Measurements from ENCODE around the gene IQGAP2.
"Not testable (repeated sequence)": the region's sequence is repeated elsewhere in the genome, so short reads cannot be mapped to it uniquely, and the experiment has no call there.

Gene IQGAP2

DNA sequence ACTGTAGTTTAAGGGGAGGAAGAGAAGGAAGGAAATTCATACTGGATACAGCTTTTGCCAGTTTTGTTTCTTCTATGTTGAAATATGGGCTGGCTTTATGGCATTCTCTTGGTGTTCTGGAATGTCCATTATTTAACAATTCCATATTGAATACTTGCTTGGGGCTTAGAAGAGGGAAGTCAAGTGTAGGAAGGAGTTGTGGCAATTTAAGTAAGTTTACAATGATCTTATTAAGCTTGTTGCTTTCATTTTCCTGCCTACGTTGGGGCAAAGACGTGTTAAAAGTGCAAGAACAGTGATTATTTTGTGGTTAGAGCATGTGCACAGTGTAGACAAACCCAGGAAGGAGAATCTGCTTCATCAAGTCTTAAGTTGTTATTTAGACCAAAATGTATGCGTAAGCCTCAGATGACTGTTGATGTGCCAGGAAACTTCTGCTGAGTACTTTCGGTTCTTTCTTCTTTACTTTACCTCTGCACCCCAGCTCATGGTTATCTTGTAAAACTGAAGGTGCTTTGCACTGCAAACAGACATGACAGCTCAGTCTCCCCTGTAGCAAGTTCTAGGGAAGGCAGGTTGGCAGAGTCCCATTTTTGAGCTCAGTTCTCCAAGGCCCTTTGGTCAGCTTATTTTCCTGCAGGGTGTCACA is 144.3 kb downstream of the IQGAP2 start:
- DNase-seq, result peak; percentile 92

DNA sequence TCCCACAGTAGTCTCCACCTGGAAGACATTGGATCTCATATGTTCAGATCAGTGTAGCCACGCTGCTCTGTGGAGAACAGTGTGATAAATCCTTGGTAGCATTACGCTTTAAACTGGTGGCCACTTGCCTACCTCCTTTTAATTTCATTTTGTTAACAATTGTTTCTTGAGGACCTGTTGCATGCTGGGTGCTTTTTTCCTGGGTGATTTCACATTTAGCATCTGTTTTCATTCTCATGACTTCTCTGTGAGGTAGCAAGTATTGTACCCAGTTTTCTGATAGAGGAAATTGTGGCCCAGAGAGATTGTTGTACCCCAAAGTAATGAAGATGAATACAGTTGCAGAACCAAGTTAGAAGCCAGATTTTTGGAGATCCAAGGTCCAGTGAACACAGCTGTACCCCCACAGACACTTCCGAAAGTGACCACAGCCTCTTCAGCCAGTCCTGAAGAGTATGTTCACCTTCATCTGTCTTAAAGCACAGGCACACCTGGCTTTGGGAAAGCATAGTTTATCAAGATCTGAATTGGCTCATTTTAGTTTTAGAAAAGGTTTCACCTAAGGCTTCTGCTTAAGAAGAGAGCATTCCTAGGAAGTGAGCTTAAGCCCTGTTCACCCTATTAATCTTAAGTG is 144.9 kb downstream of the IQGAP2 start:
- no peak for DNase-seq

DNA sequence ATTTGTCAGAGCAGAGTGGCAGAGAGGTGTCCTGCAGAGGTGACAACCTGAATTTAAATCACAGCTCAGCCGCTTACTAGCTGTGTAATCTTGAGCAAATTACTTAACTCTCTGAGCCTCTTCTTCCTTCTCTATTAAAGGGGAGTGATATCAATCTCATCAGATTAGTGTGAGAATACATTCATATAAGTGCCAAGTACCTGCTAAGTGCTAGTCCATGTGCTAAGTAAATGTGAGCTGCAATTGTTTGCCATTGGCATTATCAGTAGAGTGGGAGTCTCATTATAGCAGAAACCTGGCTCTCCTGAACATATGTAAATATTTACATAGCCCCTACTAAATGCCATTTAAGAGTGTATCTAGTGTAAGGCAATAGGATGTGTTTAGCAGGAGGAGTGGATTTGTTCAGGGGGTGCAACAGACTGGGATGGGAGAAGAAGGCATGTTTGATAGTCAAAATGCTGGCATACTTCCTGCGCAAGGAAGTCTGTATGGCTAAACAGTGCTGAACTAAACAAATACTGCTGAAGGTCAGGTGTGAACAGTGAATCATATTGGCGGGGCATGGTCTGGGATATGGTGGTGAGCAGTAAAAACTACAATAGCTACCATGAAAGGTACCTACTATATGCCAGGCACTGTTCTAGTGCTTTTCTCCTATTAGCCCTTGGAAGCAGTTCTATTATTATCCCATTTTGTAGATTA is 145.6 kb downstream of the IQGAP2 start:
- DNase-seq, result peak; percentile 25

DNA sequence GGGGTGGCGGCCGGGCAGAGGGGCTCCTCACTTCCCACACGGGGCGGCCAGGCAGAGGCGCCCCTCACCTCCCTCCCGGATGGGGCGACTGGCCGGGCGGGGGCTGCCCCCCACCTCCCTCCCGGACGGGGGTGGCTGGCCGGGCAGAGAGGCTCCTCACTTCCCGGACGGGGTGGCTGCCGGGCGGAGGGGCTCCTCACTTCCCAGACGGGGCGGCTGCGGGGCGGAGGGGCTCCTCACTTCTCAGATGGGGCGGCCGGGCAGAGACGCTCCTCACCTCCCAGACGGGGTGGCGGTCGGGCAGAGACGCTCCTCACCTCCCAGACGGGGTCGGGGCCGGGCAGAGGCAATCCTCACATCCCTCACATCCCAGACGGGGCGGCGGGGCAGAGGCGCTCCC is 147.8 kb downstream of the IQGAP2 start:
- not testable (repeated sequence) for DNase-seq

DNA sequence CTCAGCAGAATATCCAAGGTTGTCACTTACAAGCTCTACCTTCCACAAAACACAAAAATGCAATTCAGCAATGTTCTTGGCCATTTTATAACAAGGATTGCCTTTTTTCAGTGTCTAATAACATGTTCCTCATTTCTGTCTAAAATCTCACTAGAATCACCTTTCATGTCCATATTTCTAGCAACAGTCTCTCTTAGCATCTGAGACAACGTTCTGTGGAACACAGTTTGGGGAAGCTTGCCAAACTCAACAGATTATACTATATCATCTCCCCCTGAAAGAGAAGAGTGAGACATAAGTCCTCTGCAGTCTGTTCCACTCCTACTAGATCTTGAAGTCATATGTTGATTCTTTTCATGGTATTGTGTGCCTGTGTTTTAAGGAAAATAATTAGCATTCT is 149.5 kb downstream of the IQGAP2 start:
- DNase-seq, result no peak

DNA sequence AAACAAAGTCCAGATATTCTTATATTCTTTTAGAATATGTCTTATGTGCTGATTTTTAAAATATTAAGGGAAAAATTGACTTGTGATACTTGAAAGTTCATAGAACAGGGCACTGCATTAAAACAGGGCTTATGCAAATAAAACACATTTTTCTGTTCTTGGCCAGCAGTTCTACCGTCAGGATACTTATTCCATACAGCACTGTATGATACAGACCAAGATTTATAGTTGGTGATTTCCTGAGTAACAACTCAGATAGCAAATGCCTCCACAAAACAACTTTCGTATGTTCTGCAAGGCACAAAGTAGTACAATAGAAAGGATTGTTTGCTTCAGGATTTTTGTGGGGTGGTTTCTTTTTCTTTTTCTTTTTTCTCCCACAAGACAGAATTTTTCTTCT is 150.2 kb downstream of the IQGAP2 start:
- DNase-seq, result no peak

DNA sequence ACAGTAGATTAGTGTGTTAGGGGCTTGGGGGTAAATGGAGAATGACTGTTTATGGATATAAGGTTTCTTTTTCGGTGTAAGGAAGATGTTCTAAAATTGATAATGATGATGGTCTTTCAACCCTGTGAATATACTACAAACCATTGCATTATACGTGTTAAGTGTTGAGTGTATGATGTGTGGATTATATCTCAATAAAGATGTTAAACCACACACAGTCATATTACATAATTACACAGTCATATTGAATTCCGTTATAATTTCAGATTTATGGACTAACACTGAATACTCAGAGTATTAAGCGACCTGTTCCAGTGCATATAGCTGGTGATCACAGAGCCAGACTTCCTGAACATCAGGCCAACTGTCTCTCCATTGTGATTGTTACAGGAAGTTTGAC is 152.0 kb downstream of the IQGAP2 start:
- DNase-seq, result no peak

DNA sequence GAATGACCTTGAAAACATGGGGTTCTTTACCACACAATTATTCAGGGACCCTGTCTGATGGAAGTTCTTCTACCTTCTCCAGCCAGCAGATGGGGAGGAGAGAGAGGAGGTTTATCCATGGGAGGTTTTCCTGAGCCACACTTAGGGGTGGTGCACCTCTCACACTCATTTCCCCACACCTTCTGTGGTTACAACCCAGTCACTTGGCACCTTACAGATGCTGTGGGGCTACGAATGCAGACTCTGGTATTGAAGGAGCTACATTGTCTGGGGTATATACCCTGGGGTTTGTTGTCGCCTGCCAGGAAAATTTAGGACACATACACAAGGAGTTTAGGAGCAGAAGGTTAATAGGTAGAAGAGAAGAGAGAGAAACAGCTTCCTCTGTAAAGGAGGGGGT is 152.6 kb downstream of the IQGAP2 start:
- peak; percentile 23 for DNase-seq

DNA sequence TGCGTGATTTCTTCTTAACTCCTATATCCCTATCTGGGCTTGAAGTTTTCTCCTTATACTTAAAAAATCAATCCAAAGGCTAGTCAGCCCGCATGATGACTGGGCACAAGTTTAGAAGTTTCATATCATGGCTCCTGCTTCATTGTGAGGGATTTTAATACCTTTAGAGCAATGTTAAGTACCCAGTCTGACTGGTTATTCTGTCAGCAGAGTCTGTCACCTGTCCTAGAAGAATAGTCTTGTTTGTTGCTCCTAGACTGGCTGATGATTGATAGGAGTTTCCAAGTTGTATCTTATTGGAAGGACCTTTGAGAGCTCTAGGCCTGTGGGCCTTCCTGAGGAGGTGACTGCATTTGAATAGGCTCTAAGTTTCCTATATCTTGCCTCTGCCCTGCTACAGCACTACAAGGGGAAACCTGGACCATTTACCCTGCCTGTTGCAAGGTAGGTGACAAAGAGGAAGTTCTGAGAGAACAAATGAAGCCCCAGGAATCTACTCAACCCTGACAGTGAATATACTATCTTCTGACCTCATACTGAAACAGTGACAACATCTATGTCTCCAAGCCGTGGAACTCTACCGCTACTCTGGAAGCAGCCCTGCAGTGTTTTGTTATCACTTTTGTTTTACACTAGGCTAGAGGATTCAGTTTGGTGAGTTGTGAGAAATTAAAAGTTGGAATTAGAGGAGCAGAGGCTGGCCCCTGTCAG is 153.6 kb downstream of the IQGAP2 start:
- DNase-seq, result peak; percentile 59

DNA sequence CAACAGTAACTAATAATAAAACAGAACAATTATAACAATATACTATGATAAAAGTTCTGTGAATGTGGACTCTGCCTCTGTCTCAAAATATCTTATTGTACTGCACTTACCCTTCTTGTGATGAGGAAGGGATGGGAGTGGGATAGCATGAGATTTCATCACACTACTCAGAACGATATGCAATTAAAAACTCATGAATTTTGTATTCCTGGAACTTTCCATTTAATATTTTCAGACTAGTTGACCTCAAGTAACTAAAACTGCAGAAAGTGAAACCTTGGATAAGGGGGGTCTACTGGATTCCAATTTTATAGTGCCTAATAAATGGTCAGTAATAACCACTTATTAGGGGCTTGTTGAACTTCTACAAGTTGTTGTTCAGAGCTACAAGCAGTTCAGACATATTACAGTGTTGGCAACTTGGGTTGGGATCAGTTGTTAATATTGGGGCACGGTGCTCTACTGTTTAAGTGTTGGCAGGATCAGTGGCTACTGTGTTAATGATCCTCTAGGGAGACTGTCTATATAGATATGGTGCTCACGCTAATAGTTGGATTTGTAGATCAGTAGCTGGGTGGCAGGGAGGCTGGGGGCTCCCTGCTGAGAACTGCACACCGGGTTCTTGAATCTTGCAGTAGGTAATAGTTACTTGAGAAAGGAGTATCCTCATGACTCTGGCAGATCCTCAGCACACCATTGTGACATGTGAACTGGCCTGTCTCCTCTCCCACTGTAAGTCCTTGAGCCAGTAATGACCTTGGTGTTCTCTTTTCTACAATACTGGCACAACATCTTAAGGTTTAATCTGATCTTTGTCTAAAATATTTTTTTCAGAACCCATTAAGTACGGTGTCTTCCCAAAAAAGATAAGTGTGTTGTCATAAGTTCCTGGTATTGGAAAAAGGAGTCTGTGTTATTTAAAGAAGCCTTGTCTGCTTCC is 158.1 kb downstream of the IQGAP2 start:
- no peak for DNase-seq

DNA sequence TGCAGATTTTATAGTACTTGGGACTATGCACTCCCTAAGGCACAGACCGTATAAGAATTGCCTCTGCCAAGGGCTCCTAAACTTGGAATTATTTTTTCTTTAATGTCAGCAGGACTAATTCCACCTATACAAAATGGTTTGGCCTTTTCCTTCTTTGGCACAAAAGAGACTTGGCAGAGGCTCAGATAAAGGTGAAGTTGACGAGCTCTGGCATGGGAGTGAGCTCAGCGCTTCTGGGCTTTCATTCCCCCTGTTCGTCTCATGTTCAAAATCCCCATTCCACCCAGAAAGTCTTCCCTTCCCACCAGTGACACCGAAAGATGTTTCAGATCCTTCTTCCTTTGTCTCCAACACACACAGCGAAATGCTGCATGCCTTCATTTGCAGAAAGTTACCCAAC is 158.9 kb downstream of the IQGAP2 start:
- DNase-seq, result no peak

DNA sequence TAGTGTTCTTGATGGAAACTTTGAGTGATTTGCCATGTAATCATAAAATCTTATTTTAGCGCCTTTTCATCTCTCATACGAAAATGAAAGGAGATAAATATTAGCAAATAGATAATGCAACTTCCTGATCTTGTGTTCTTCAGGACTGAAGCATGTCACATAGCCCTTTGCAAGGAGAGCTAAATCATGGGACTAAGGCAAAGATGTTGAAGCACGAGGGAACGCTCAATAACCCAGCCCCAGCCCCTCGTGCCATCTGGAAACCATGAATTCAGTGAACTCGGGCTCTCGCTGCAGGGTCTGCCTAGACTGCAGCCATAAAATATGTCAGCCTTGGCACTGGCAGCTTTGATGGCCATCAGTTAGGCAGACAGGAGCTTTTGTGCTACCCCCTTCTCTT is 161.9 kb downstream of the IQGAP2 start:
- DNase-seq, result no peak

DNA sequence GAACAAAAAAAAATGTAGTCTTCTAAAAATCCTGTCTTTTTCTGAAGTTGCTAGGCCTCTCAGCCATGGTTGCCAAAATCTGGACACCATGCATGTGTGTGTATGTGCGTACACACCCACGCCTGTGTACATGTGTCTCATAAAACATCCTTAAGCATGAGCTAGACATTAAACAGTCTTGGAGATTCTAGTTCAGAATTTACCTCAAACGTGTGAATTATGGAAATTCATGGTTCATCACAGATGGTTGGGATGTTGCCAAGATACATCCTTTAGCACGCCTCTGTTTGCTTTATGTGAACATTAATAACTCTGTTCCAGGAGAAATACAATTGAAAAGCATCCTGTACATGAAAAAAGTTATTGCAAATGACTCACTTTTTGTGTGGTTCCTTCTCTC is 167.1 kb downstream of the IQGAP2 start:
- no peak for DNase-seq

DNA sequence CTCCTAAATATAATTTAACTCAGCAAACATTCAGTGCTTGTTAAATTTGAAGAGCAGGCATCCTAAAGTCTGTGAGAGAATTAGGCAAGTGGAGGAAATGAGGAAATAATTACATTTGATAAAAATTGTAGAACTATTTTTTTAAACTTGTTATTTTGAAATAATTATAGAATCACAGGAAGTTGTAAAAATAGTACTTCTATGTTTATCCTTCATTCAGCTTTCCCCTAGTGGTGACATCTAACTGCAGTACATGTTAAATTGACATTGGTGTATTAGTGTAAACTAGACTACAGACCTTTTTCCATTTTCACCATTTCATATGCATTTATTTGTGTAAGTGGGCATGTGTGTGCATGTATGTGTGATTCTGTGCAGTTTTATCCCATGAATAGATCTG is 168.5 kb downstream of the IQGAP2 start:
- no peak for DNase-seq

DNA sequence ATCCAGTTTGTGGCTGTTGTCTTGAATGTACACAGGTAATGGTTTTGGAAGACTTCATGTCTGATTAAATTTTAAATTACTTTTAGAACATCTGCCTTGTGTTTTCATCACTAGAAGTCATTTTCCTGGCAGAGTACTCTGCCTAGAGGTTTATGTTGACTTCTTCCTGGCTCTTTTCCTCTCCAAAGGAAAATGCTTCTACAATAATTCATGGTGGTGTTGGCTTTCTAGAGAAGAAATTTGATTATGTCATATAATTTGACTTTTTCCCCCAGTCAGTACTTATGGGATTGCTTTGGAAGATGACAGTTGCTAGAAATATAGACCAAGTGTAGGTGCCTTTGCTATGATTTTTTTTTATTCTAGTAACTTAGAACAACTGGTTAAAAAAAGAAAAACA is 173.4 kb downstream of the IQGAP2 start:
- DNase-seq, result no peak

DNA sequence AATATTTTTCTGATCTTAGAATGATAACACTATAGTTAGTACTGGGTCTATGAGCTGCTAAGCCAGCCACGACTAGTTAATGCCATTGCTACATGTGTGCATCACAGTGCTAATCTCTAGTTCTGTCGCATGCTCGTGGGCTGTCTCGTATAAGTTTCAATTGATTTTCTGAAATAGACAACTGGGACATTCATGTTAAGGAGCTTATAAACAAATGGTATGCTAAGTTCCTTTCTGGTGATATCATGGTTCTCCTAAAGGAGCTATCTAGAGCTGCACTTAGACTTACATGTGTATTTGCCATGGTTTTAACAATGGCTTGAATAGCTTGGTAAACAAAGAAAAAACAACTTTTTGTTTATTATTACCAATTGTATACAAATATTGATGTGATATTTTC is 173.9 kb downstream of the IQGAP2 start:
- no peak for DNase-seq

DNA sequence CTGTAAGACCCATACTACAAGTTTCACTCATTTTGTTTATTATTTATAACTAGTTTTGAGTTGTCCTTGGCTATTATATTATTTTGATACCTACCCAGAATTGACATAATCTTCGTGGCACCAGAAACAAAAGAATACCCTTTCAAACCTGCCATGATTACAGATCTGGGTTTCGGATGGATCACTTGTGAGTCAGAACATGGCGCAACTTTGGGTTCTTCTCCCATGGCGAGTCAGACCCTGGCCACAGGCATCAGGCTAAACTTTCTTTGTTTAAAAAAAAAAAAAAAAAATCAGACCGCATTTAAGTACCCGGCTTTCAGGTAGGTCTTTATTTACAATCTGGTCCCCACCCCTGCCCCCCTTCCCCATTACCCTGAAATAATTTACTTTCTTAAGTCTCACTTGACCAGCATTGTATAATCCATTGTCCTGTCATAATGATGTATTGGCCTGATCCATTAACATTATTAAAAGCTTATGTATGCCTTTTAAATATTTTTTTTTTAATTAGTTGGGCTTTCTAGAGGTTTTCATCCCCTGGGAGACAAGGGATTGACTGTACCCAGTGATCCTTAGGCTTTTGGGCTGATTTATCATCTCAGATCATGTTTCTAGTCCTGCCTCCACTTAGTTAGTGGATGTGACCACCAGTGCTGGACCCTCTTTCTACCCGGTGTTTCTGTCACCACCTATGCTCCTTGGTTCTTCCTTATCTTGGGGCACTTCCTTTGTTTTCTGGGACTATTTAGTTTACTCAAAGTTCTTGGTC is 176.3 kb downstream of the IQGAP2 start:
- DNase-seq, result no peak

DNA sequence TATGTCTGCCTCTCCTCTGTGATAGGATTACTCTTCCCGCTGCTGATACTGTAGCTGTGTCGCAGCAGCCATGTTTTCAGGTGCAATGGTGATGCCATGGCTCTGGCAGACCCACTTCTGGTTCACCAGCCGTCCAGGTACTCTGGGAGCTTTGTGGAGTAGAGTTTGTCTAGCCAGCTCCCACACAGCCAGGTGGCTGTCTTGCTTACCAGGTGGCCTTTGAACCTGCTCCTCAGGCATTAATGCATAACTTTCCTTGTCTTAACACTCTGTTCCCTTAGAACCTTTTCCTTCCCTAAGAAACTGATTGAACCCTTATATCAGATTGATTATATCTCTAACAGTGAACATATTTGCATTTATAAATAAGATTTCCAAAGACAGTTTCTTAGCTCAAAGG is 177.9 kb downstream of the IQGAP2 start:
- no peak for DNase-seq

DNA sequence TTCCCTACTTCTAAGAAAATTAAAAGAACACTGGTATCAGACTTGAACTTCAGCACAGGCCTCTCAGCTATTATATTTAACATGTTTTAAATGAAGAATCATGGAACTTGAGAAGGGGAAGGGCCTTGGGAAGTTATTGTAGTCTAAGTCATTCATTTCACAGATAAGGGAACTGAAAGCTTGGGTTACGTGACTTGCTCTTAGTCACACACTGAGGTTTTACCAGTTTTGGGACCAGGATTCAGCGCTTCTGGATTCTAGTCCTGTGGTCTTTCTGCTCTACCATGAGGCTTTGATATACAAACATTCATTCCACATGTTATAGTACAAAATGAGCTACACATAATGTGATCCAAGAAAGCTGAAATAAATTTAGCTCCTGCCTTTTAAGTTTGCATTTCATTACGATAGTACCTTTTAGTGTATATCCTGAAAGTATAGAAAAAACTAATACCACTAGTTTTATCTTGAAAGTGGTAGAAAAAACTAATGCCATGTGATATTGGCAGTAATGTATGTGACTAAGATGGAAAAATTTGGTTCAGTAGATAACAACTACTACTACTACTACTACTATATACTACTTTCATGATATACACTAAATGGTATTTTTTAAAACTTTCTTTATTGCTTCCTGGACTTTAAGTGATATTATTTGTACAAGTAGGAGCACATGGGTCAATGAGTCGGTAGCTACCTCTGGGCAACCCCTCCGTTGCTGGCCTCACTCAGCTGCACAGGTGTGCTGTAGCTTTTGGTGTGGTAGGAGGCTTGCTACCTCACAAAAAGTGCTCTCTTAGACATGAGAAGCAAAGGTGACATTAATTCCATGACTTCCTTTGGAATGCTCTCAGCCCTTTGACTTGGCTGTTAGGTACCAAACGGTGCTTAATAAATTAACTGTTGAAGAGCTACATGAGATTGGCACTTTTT is 179.4 kb downstream of the IQGAP2 start:
- DNase-seq, result peak; percentile 69

DNA sequence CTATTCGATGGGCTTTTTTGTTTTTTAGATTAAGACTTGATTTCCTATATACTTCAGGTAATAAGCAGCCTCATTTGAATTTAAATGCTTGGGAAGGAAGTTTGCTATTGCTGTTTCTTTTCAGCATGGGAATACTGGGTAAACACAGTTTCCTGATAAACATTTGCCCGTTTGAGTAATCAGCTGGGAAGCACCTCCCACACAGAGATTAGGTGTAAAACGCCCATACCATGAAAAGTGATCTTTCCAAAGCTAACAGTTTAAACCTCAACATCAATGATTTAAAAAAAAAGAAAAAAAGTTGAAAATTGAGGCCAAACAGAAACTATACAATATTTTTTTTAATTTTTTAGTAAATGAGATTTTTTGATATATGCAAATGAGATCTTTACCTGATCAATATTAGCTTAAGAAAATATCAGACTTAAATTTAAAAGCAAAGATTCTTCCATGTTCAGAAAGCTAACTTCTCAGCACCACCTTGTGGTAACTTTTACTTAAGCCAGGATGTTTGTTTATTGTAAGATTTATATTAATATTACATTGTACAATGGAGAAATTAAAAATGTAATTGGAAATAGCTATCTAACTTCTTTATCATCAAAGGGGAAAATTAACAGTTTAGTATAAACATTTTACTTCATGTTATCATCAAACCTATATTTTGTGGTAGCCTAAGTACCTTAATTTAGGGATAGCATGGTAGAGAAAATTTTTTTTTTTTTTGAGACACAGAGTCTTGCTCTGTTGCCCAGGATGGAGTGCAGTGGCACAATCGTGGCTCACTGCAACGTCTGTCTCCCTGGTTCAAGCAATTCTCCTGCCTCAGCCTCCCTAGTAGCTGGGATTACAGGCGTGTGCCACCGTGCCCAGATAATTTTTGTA is 180.3 kb downstream of the IQGAP2 start:
- DNase-seq, result no peak

Data from activated CD4-positive, alpha-beta T cell treated with anti-CD3 and anti-CD28 coated beads, Interleukin-10, Interleukin-2, amounts not matched to agents 100 ng/mL and 50 ng/mL, durations not matched to agents 16 hours and 8 hours (primary cell).